NB4 (cell line): ENCODE data around the gene CDC42EP3.

ENCODE experiments used
- POLR2A ChIP-seq: IDR thresholded peaks from 2 replicates; pipeline ENCODE4 v1.6.1; 2011; ENCODE audit warnings: mild to moderate bottlenecking; ENCODE audit not compliant: insufficient read length; ENCODE audit errors: extremely low read depth
- TF ChIP-seq, protein P1 (sequence below): IDR thresholded peaks from one replicate; pipeline ENCODE4 v1.5.1; 2012; ENCODE audit warnings: low read depth, low read length

DNA sequence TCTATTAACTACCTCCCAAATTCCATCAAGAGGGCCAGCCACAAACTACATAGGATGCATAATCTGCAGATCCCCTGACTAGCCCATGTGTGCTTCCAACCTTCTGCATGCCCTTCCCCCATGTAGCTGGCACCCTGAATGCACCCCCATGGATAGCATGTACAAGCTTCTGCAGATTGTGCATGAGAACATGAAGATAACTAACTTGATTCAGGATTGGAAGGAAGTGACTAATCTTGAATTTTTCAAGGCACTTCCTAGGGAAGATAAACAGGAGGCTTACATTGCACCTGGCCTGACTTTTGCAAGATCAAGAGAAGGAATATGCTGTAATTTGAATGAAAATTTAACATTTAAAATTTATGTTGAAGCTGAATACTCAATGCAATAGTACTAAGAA is 66.7 kb downstream of the CDC42EP3 start:
- TF ChIP-seq, protein P1, sequence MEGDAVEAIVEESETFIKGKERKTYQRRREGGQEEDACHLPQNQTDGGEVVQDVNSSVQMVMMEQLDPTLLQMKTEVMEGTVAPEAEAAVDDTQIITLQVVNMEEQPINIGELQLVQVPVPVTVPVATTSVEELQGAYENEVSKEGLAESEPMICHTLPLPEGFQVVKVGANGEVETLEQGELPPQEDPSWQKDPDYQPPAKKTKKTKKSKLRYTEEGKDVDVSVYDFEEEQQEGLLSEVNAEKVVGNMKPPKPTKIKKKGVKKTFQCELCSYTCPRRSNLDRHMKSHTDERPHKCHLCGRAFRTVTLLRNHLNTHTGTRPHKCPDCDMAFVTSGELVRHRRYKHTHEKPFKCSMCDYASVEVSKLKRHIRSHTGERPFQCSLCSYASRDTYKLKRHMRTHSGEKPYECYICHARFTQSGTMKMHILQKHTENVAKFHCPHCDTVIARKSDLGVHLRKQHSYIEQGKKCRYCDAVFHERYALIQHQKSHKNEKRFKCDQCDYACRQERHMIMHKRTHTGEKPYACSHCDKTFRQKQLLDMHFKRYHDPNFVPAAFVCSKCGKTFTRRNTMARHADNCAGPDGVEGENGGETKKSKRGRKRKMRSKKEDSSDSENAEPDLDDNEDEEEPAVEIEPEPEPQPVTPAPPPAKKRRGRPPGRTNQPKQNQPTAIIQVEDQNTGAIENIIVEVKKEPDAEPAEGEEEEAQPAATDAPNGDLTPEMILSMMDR = no peak
- TF ChIP-seq POLR2A = no peak
